Eye (tissue), 1 donor: ENCODE results near the gene BPIFB3.

Source experiments
- DNase-seq: peaks from one replicate; pipeline ENCODE4 v3.0.0-alpha.2; 2015

Gene BPIFB3

DNA sequence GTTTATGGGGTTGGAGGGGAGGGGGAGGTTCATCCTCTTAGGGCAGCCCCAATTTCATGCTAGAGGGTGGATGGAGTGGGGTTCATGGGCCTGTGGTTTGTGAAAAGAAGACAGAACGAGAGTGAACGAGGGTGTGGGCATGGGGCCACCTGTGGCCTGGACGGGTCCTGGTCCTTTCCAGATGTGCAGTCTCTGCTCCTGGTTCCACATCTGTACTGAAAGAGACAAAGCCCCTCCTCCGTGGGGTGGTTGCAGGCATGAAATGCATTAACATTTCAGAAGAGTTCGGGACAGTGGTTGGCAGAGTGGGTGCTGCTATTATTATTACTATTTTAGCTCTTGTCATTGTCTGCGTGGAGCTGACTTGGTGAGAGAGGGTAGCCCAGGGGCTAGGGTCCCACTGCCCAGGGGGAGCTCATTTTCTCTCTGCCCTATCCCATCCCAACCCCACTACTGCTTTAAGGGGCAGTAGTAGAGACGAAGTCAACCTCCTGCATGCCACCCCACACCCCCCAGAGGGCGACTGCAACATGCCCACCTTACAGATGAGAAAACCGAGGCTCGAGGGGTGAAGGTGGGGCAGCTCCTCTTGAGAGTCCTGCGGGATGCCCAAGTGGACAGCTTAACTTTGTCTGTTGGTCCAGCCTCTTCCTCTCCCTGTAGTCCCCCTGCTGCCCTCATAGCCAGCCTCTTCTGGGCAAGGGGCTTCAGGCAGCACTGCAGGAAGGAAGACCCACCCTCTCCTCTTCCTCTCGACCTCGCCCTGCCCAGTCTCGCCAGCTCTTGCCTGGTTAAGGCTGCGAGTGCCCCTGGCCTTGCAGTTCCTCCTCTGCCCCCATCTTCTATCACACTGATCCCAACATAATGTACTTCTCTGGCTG lies 37.8 kb upstream of the BPIFB3 start:
- DNase-seq = no peak

DNA sequence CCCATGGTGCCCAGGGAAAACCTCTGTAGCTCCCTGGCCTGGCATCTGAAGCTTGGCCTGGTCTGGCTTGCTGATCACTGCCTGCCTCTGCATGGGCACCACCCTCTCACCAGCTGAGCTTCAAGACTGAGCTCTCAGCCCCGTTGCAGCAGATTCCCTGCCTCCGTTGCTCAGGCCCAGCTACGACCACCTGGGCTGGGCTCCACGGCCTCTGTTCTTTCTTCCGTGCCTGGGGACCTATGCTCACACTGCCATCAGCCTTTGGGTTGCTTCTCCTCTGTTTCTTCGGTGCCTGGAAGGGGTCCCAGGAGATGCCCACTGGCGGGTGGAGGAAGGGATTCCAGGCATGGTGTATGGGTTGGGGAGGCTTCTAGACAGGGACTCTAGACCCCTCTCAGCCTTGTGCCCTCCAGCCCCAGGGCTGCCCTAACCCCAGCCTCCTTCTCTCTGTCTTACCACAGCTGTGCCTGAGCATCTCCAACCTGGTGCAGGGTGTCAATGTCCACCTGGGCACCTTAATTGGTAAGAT lies 37.1 kb upstream of the BPIFB3 start:
- no peak for DNase-seq

DNA sequence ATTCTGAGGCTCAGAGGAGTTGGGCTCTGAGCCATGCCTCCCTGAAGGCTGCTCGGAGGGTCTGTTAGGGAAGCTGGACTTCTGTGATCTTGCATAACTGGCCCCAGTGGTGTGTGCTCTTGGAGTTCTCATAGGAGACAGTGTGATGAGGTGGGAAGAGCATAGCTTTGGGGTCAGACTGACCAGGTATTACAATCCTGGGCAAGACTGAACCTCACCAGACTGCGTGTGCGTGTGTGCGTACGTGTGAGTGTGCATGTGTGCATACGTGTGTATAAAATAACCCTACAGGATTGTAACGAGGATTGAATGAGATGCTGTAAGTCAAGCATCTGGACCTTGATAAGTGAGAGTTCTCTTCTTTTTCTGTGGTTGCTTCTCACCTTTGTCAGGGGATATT lies 36.2 kb upstream of the BPIFB3 start:
- DNase-seq = no peak

DNA sequence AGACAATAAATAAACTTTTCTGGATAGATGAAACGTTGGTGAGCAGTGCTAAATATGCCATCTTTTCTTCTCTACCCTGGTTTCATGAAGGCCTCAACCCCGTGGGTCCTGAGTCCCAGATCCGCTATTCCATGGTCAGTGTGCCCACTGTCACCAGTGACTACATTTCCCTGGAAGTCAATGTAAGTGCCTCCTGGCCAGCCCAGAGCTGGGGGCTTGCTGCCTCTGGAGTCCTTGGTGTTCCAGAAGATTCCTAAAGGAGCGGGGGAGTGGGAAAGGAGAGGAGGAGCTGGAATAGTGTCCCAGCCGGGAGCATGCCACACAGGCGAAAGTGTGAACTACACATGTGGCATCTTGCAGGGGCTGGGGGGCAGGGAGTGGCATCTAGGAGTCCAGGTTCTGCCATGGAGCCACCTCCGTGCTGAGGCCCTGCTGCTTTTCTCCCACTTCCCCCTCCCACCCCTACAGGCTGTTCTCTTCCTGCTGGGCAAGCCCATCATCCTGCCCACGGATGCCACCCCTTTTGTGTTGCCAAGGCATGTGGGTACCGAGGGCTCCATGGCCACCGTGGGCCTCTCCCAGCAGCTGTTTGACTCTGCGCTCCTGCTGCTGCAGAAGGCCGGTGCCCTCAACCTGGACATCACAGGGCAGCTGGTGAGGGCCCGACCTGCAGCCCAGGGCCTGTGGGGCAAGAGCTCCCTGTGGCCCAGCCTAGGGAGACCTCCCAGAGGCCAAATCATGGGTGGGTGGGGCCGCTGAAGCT lies 35.4 kb upstream of the BPIFB3 start:
- DNase-seq = no peak

DNA sequence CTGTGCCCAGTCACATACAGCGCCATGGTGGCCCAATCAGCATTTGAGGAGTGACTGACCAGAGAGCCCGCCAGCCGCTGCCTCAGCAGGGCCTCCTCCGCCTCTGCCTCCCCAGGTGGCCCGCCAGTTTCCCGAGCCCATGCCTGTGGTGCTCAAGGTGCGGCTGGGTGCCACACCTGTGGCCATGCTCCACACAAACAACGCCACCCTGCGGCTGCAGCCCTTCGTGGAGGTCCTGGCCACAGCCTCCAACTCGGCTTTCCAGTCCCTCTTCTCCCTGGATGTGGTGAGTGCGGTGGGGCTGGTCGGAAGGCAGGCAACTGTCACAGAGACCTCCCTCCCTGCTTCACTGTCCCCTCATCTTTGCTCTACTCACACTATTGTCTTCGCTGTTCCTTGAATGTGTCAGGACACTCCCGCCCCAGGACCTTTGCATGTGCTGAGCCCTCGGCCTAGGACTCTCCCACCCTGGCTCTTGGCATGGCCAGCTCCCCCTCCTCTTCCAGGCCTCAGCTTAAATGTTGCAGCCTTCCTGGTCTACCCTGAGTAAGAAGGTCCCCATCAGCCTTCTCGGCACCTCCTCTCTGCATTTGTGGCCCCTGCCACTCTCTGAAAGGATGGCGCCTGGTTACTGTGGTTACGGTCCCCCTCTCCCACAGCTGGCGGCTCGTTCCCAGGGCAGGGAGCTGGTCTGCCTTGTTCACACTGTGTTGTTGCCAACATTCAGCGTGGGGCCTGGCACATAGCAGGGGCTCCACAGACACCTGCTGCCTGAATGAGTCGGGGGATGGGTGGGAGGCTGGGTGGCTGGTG lies 34.0 kb upstream of the BPIFB3 start:
- DNase-seq = no peak

DNA sequence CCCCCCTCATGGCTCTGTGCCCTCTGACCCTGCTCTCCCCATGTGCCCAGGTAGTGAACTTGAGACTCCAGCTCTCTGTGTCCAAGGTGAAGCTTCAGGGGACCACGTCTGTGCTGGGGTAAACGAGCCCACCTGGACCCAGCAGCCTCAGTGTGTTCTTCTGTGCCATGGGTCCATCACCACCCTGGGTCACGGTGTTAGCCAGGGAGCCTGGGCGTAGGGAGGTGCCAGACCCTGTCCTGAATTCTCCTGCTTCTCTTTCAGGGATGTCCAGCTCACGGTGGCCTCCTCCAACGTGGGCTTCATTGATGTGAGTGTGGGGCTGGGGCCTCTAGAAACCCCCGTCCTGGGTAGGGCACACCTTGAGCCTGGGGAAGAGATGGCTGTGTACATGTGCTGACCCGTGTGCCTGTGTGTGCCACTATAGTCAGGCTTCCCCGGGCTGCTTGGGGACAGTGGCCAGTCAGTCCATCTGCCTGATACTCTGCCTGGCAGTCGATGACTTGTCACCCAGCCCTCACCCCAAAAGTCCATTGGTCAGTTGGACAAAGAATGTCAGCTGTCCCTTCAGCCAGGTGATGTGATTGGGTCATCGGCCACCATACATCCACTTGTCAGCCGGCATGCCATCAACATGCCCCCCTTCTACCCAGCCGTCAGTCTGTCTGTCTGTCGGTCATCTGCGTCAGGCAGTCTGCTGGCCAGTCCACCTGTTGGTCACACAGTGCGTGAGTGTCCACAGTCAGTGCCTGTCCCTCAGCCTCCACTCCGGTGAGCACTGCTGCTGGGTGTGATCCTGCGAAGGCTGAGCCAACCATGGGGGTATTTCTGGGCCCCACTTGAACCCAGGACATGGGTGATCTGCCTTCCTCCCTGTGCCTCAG lies 33.2 kb upstream of the BPIFB3 start:
- no peak for DNase-seq

DNA sequence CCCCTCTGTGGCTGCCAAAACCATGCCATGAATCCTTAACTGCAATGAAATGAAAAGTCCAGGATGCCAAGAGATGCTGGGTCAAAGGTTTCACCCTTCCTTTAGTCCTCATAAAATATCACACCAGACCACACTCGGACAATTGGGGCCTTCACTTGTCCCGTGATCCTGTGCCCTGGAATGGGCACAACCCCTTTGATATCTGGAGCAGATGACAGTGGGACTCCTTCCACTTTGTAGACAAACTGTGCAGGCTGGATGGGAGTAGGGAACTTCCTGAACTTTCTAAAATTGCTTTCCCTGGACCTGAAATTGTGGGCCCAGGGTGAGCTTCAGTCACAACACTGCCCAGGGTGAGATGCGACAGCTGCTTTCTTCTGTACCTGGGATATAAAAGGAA lies 31.8 kb upstream of the BPIFB3 start:
- no peak for DNase-seq

DNA sequence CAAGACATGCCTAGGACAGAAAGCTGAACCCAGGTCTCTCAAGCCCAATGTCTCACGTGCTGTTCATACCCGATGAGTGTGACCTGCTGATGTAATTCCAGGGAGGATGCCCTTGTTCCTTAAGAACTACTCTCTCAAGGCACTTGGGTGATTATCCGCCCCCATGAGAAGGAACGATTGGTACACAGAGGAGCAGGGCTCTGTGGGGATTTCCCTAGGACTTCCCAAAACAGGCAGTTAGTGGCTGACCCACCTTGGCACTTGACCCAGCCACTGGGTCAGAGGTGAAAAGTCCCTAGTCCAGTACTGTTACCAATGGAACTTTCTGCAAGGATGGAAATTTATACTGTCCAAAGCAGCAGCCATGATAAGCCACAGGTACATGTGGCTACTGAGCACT lies 31.4 kb upstream of the BPIFB3 start:
- DNase-seq = no peak

DNA sequence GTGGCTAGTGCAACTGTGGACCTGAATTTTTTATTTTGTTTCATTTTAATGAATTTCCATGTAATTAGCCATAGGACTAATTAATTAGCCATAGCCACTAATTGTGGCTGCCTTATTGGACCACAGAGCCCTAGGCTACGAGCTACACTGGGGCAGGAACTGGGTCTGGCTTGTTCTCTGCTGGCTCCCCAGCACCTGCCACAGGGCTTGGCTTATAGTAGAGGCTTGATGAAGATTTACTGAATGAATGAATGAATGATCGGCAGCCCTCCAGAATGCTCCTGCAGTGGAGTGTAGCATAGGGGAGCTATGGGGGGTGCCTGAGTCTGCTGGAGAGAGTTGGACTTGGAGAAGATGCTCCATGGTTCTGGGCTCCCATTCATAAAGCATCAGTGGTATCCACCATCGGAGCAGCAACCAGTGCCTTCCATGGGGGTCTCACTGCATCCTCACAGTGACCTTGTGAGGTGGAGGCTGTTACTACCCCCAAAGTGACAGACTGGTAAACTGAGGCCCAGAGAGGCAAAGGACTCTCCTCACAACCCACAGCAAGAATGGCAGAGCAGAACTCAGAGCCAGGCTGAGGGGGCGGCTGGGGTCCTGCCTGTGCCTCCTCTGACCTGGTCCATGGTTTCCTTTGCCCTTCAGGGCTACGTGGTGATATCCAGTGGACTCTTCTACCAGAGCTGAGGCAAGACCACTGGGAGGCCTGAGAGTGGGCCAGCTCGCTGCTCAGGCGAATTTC lies 30.8 kb upstream of the BPIFB3 start:
- no peak for DNase-seq

DNA sequence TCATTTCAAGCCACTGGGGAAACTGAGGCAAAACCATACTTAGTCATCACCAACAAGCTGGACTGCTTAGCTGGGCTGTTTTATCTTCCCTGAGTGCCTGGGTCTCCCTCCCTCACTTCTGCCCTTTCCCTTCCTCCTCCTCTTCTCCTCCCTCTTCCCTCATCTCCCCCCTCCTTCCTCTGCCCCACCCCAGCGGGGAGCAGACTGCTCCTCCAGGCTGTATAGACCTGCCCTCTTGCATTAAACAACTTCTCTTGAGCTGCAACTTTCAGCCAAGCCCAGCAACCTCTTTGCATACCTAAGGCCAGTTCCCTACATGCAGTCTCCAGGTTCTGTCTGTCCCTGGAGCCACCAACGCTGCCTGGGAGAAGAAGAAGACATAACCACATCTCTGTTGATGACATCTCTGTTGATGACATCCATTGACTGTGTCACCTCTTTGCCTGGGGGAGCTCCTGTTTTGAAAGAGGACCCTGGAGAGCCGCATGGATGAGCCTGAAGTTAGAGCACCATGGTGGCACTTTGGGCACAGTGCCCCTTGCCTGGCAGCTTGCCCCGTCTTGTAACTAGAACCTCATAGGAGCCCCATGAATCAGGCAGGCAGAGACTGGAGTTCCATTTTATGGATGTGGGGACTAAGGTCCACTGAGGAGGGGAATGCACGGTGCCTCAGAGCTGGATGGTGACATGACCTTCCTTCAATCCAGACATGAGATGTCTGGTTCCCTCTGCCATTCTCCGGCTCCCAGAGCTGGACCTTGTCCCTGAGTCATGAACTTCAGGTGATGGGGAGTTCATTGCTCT lies 30.1 kb upstream of the BPIFB3 start:
- DNase-seq = no peak

DNA sequence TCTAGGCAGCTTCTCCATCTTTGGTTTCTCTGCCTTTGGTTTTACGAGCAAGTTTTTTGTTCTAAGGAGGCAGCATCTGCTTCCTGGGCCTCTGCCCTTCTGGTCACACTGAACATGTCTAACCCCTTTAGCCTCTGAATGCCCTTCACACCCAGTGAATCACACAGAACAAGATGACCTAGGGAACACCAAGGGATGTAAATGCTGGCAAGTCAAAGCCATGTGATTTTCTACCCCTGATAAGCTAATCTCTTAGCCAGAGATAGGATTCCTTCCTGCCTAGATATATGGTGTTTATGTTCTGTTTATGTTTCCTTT lies 29.5 kb upstream of the BPIFB3 start:
- DNase-seq = no peak

DNA sequence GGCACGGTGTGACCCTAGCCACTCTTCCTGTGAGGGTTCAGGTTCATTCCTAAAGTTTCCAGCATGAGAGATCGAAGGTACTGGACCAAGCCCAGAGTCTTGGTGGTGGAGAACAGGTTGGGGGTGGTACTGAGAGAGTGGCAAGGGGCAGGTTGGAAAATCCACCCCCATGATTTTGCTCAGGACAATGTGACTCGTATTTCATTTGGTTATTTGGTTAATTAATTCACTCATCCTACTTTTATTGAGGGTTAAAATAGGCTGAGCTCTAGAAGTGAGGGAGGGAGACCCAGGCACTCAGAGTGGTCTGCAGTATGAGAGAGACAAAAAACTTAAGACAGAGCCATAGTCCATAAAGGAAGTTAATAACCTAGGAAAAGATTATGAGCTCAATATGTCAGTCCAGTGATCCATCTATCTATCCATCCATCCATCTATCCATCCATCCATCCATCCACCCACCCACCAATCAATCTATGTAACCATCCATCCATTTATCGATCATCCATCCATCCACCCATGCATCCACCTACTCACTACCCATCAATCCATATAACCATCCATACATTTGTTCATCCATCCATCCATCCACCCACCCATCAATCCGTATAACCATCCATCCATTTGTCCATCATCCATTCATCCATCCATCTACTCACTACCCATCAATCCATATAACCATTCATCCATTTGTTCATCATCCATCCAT lies 28.9 kb upstream of the BPIFB3 start:
- no peak for DNase-seq

DNA sequence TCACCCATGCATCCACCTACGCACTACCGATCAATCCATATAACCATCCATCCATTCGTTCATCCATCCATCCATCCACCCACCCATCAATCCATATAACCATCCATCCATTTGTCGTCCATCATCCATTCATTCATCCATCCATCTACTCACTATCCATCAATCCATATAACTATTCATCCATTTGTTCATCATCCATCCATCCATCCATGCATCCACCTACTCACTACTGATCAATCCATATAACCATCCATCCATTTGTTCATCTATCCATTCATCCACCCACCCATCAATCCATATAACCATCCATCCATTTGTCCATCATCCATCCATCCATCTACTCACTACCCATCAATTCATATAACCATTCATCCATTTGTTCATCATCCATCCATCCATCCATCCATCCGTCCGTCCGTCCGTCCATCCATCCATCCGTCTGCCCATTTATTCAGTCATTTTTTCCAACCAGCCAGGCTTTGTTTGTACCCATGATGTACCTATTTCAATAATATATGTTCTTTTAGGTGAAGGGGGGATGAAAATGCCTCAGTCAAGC lies 28.3 kb upstream of the BPIFB3 start:
- DNase-seq = no peak

DNA sequence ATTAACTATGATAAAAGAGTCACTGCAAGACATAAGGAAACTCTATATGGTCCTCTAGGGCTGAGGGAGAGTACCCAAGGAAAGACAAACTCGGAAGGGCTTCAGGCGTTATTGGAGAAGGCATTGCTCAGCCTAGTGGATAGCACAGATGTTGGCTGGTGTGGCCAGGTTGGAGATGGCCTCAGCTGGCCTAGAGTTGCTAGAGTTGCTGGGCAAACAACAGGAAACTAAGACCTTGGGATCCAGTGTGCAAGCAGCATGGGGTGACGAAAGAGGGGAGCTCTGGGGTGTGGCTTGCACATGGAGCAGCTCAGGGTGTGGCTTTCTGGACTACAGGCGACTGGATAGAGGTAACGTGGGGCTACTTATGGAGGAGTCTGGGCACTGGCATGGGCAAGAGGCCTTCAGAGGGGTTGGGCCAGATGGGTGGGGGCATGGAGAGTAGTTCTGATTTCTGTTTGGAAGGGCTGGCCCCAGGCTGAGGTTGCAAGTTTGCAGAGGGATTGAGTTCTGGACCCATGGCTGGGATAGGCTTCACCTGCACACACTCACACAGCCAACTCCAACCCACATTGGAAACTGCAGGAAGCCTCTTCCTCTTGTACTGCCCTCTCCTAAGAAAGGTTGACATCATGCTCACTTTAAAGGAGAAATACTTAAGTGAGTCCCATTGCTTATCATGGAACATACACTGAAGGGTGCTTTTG lies 27.5 kb upstream of the BPIFB3 start:
- DNase-seq = no peak

DNA sequence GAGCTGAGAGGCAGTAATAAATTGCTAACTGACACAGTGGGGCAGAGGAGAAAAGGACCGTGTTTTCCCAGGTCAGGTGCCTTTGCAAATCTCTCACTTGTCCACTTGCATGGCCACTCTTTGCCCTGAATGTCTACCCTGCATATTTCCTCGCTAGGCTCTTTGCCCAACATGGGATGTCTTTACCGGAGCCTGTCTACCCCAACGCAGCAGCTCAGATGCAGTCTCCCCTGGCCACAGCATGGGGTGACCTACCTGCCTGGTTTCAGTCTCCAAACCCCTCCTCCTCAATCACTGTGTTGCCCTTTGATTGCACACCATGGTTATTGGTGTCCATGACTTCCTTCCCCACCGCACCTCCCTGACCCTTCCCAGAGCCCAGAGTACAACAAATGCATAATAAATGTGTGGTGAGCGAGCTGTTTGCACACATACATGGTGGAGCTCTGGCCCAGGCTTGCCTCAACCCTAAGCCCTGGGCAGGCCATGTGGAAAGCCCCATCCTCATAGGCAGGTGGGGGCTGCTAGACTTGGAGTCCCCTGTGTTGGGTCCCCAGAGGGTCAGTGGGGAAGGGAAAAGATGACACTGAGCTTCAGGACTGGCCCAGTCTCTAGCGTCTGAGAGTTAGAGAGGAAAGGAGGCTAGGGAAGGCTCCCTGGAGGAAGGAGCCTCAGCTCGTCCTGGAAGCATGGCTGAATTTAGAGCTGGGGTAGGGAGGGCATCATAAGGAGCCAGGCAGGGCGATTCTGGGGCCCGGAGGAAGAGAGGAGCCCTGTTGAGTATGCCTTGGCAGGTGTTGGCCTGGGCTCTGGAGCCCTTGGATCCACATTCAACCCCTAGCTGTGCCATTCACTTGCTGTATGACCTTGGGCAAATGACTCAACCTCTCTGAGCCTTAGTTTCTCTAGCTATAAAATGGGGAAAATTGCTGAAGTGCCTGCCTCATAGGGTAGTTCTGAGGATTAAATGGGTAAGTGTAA lies 26.6 kb upstream of the BPIFB3 start:
- no peak for DNase-seq

DNA sequence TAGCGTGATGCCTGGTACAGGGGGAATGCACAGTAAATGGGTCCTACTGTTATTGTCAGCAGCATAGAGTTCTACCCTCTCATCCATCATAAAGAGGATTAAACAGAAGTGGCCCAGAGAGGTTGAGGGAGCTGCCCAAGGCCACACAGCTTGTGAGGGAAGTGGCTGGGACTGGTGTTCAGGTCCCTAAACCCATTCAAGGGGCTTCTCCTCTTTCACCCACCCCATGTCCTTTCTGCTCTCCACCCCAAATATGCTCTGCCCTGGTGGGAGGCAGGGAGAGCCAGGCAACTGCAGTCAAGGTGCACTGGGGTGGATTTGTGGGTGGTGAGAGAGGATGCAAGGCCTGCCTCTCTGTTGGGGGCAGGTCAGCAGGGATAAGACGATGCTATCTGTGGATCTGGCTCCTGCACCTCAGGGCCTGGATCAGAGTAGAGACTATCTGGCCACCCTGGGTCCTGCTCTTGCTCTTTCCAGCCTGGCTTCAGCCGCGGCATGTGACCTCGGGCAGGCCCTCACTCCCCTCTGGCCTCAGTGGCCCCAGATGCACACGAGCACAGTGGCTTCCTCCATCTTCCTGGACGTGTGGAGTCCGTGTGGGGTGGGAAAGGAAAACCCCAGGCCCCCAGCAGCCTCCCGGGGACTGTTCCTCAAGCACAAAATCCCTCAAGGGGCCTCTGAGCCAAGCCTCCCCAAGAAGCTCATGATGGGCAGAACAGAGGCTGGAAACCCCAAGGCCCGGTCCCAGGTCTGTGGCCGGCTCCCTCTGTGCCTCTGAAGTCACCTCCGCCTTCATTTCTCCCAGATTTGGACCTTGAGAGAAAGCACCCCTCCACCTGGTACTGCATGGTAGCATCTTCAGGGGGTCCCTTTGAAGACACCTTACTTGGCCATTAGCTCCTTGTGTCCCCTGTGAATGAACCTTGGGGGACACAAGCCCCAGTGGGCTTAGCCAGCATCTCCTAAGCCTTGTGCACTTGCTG lies 25.6 kb upstream of the BPIFB3 start:
- no peak for DNase-seq
